Stimulated activated CD4-positive, alpha-beta T cell treated with anti-CD3 and anti-CD28 coated beads, Interleukin-1b, Interleukin-23, amount 100 ng/mL, for 24 hours (primary cell): ENCODE measurements around the gene SPARC.
"Not testable (repeated sequence)": the region's sequence is repeated elsewhere in the genome, so short reads cannot be mapped to it uniquely, and the experiment has no call there.

Experiments used
- DNase-seq, 4 experiments: peaks; one replicate each; pipeline ENCODE4 v3.0.0-alpha.2; 2020; ENCODE audit warnings: low read depth in 4 of 4, low spot score in 1 of 4

SPARC gene

DNA sequence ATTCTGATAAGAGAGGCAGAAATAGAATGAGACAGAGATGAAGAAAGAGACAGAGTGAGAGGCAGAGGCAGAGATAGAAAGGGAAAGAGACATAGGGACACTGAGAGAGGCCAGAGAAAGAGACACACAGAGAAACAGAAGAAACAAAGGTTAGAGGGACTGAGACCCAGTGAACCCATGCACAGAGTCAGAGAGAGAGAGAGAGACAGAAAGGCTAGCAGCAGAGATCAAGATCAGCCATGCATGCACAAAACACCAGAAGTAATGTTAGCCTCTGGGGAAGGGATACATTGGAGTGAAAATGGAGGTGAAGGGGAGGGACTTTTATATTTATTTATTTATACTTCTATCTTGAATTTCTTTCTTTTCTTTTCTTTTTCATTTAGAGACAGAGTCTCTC is 14.1 kb upstream of the SPARC start:
- DNase-seq, result no peak

DNA sequence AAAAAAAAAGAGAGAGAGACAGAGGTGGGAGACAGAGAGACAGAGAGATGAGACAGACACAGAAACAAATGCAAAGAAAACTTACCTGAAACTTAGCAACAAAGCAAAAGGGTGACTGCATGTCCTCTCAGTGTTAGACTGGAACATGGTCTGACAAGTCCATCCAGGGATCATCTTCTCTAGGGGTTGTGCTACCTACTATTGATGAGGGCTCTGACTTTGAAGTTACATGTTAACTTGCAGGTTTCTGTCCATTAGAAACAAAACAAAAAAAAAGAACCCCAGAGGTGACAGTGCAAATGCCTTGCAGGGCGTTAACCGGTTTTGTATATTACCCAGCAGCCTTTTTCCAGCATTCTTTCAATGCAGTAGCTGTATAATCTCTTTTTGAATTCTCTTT is 13.6 kb upstream of the SPARC start:
- no peak for DNase-seq

DNA sequence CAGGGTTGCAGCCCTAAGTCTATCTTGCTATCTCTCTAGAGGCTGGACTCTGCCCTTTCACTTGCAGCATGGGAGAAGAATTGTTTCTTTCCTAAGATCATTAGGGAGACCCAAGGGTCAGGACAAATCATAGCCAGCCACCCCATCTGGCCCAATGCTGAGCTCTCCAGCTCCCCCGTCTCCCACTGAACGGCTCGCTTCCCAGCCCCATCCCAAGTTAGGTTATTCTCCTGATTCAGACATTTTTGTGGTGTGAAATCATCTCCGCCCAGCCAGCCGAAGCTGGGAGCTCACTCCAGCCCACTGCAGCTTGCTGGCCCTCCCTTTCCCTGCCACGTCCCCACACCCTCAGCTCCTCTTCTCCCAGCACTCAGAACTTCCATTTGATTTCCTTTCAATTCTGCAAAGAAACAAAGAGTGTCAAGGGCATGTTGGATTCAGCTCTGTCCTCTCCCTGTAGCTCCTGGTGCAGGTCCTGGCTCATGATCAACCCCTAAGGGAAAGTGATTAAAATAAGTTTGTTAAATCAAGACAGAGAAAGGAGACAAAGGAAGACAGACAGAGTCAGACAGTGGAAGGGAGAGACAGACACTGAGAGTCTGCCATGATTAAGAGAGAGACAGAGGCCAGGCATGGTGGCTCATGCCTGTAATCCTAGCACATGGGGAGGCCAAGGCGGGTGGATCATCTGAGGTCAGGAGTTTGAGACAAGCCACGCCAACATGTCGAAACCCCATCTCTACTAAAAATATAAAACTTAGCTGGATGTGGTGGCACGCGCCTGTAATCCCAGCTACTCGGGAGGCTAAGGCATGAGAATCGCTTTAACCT is 12.6 kb upstream of the SPARC start:
- DNase-seq, result no peak

DNA sequence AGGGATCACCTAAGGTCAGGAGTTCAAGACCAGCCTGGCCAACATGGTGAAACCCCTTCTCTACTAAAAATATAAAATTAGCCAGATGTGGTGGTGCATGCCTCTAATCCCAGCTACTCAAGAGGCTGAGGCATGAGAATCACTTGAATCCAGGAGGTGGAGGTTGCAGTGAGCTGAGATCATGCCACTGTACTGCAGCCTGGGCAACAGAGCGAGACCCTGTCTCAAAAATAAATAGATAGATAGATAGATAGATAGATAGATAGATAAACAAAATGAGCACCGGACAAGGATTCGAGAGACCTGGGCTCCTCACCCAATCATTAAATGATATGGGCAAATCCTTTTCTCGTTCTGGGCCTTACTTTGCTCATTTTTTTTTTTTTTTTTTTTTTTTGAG is 11.4 kb upstream of the SPARC start:
- DNase-seq, result not testable (repeated sequence)

DNA sequence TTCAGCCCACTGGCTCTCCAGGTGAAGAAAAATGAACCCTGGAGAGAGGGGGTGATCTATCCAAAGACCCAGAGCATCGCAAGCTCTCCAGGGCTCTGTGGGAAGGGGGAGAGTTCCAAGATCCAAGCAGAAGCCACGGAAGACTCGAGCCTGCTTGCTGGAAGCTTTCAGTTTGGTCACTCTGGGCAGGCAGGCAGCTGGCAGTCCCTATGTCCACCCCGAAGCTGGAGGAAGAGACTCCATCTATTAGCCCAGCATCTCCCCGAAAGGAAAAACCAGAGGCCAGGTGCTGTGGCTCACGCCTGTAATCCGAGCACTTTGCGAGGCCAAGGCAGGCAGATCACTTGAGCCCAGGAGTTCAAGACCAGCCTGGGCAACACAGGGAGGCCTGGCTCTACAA is 10.7 kb upstream of the SPARC start:
- DNase-seq, result no peak

DNA sequence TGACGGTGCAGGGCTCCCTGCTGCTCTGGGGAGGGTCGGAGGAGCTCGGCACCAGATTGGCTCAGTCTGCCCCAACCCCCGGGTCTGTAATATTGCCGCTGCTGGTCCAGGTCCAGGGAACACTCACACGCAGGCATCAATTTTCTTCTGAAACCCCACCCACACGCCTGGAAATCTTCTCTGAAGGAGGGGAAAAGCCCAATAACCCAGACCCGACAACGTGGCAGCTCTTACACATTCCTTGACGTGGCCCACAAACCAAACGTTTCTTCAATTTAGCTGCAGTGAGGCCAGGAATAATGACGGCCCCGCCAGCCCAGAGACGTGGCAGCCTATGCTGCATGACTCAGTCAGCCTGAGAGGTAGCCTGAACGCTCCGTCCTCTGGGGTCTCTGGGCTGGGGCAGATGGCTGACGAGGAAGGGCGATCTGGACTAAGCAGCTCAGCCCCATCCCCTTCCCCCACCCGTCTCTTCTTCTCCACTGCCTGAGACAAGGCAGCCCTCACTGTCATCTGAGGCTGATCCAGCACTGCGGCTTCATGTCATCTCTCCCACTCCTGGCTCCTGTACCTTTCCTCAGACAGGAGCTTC is 9.9 kb upstream of the SPARC start:
- no peak for DNase-seq

DNA sequence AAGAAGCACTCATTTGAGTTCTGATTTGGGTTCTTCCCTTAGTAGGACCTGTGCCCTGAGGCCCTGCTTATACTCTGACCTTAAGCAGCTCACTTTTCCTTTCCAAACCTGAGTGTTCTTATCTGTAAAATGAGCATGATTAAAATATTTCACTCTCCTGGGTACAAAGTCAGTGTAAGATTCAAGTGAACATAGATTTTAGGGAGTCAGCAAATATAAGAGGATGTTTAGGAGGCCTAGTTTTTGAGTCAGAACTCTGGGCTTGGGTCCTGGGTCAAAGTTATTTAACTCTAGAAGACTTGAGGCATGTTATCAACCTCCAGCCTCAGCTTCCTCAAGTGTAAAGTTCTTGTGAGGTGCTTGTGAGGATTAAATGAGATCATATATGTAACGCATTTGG is 8.7 kb upstream of the SPARC start:
- no peak for DNase-seq

DNA sequence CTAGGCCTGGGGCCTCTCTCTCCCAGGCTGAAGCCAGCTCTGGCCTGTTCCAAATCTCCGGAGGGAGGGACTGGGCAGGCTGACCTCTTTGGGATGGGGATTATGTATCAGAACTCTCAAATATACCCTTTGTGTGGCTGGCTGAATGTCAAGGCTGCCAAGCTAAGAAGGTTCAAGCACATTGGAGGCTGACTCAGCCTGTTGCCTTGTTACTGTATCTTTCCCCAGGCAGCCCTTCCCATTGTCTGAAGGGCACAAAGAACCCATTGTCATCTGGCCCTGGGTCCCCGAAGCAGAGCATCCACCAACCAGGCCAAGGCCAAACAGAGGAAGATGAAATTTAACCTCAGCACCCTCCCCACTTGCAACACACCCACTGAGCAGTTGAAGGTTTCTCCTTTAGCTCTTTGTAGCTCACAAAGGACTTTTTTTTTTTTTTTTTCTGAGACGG is 7.3 kb upstream of the SPARC start:
- DNase-seq, result no peak

DNA sequence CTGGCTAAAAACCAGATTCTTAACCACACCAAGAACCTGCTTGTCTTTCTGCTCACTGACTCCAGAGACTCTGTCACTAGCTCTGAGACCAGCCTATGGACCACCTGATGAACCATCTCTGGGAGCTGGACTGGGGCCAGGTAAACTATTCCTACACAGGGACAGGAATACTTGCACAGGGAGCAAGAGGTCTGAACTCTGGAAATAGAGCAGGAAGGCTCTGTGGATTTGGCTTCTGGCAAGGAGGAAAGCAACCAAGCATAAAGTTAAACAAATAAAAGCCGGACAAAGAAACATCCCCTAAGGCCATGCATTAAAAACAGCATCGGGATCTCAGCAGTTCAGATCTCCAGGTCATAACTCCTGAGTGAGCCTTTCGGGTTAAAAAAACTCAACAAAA is 5.6 kb upstream of the SPARC start:
- no peak for DNase-seq

DNA sequence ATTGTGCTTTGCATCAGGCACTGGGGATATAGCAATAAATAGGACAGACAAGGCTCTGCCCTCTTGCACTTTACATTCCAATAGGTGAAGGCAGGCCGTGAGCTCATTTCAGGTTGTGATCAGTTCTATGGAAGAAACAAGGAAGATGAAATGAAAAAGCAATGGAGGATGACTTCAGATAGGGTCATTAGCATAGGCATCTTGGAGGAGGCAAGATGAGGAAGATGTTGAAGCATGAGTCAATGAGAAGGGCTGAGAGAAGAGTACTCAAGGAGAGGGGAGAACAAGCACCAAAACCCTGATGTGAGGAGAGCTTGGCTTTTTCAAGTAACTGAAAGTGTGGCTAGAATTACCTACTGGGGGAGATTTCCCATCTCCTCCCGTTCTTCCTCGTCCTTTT is 5.0 kb upstream of the SPARC start:
- DNase-seq, result no peak

DNA sequence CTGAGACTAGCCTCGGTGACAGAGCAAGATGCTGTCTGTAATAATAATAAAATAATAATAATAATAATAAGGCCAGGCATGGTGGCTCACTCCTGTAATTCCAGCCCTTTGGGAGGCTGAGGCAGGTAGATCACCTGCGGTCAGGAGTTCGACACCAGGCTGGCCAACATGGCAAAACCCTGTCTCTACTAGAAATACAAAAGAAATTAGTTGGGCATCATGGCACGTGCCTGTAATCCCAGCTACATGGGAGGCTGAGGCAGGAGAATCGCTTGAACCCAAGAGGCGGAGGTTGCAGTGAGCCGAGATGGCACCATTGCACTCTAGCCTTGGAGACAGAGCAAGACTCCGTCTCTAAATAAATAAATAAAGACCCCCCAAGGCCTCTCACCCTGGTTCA is 2.9 kb upstream of the SPARC start:
- DNase-seq, result not testable (repeated sequence)

DNA sequence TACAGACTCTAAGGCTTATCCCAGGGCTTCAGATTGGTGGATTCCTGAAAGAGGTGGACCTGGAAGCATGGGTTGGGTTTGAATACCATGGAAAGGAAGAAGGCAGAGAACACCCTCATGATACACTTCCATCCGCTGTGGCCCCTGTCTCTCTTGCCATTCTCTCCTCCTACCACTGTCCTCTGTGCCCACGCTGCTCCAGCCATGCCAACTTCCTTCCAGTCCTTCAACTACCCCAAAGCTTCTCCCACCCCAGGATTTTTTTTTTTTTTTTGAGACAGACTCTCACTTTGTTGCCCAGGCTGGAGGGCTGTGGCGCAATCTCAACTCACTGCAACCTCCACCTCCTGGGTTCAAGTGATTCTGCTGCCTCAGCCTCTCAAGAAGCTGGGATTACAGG is 1.7 kb upstream of the SPARC start:
- DNase-seq, result no peak

DNA sequence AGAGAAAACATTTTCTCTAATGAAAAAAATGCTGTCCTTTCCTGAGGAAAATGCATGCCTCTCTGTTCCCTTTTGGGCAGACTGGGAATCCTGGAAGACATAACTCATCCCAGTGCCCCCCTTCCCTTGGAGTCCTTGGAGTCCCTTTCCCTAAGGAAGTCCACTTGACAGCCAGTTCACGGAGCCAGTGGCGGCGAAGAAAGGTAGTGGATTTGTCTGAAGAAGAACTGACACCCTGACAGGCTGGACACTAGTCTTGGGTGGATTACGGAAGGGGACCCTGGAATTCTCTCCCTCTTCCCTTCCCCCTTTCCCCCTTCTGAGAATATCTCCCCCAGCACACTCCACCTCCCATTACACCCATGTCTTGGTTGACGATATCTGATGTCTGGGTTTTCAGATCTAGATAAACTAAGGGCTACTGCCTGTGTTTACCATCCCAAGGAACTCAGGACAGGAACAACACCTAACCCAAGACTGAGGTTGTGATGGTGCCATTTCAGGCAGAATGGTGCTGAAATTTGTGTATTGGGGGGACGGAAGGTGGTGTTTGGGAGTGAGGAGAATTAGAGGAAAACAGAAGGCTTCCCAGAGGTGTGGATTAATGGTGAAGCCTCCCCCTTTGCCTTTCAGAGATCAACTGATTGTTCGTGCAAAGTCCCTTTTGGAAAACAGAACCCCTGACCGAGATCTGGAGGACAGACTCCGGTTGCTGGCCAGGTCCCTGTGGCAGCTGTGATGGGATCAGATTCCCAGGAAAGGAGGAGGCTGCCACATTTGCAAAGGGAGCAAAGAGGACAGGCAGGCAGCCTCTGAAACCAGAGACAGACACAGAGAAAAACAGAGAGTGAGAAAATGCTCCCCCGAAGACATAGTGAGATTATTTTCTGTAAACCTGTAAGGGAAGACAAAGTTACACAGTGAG is 704 bp downstream of the SPARC start:
- no peak for DNase-seq

DNA sequence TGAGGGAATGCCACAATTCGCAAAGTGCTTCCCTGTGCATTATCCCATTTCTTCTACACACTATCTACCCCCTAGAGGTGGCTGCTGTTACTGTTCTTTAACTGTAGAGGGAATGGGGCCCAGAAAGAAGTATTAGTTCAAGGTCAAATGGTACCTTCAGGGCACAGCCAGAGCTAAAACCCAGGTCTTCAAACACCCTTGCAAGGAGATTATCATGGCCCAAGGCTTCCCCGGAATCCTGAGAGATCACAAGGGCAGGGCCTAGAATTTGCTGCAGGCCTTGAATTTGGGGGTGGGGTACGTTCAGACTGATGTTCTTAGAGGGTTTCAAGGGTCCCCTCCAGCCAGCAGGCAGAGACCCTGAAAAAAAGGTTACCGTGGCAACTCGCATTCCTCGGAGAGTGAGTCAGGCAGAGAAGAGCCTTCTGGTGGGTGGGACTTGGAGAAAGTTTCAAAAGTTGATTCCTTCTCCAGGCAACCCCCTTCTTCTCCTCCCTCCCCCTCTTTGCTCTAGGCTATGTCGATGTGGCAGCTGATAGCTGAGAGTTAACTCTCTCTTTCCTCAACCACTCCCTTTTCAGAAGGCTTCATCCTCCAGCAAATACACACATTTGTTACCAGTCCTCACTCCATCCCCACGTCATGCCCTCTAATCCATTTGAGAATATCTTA is 1.9 kb downstream of the SPARC start:
- no peak for DNase-seq

DNA sequence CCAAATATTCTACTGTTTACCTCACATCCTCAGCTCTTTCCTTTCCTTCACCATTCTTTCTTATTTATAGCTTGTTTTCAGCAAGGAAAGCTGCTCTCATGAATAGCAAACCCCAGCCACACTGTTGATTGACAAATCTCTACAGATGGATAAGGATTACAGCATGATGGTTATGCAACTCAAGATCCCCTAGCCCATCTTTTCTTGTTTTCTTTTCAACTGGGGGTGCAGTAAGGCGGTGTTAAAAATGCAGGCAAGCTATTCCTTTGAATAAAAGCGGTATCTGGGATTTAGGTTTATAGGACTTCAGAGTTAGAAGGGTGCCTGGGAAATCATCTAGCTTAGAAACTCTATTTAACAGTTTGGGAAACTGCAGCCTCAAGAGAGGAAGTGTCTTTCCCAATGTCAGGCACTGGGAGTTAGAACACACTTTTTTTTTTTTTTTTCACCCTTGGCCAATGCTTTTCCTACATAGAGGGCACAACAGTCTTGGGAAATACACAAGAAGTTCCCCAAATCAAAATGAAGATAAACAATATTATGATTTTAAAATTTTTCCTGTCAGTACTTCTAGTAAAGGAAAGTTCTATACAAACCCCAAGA is 2.6 kb downstream of the SPARC start:
- no peak for DNase-seq

DNA sequence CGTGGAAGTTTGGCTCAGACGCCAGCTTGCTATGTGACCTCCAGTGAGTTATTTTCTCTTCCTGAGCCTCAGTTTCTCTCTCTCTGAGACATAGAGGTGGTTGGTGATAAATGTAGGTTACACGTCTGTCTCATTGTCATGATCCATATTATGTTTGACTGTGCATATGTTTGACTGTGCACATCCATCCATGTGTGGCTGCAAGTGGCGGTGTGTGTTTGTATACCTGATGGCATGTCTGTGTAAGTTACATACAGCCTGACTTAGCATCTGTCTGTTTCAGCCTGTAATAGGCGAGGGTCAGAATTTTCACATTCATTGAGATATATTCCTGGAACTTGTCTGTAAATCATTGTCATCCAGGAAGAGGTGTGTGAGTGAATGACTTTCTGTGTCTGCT is 3.3 kb downstream of the SPARC start:
- no peak for DNase-seq

DNA sequence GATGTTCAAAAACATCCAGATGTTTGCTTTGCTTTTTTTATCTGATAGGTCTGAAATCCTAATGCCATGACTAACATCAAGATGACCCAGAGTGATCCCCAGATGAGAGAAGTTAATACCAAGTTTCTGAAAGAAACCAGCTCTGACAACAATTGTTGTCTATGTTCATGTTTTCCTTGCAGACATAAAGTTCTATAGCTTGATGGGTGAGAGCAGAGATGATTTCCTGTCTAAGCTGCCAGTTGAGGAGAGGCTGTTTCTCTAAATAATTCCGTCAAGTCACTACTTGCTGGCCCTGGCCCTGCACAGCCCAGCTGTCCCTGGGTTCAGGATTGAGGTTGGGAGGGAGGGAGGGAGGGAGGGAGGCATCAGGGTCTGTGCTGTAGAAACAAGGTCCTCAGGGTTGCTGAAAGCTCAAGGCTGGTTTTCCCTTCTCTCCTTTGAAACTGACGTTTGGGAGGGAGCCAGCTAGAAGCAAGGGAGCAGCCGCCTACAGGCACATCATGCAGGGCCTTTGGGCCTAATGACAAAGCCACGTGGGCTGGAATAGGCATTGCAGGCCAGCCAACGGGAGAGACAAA is 3.9 kb downstream of the SPARC start:
- no peak for DNase-seq

DNA sequence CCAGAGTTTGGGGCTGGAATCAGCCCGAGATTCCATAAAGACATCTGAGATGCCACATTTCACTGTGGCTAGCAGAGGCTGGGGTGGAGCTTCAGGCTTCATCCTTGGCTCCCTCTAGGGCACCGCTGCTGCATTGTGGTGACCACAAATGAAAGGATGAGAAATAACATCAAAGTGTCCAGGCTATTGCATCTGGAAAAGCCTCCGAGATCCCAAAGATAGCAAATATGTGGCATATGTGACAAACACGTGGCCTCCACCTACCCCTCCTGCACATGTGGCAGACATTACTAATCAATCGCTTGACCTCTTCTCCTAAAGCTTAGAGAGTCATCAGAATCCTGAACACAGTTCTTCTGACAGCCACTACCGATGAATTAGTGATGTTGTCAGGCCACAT is 4.5 kb downstream of the SPARC start:
- no peak for DNase-seq

DNA sequence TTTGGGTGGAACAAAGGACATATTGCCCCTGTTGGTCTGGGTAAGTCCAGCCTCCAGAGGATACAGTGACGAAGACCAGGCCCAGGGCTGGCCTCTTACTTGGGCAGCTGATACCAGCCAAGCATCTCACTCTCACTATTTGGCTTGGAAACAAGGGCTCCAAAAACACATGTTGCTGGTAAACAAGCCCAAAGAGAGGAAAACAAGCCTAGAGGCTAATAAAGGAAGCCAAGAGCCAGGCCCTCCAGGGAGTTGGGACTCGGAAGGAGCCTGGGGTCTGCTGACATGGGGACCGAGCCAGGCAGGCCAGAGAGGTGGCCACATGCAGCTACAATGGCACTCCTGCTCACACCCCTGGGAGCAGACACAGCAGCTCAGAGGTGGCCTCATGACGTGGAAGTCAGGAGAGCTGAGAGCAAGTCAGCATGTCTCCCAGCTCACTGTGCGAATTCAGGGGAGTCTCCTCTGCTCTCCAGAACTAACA is 5.7 kb downstream of the SPARC start:
- no peak for DNase-seq

DNA sequence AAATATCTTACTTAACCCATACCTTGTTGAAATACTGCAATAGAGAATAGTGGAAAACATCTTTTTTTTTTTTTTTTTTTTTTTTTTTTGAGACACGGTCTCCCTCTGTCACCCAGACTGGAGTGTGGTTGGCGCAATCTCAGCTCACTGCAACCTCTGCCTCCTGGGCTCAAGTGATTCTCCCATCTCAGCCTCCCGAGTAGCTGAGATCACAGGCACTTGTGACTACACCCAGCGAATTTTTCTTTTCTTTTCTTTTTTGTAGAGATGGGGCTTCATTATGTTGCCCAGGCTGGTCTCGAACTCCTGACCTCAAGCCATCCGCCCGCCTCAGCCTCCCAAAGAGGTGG is 6.6 kb downstream of the SPARC start:
- DNase-seq, result not testable (repeated sequence)
